Measurements from ENCODE around the gene FEV. TPM values are rescaled to one million over a fixed set of nuclear protein-coding genes. Genes with fewer than 3 reads are reported as not detected.
A peak's percentile ranks its signal among the peaks of the same experiment; 100 is the strongest.

FEV gene
- polyA plus RNA-seq, 3 donors: not detected

- Histone ChIP-seq H3K9me3 (replicated peaks in 1 of 2; ENCODE audit: control insufficient read depth in 1 of 2, insufficient read depth in 1 of 2, low read length in 2 of 2) (no peaks in the 10 kb centered on the region), H2AFZ (ENCODE audit: insufficient read depth, low read depth, low read length, poor library complexity, severe bottlenecking) (no peak overlapping the region), H3K36me3 (replicated peaks in 1 of 2; ENCODE audit: control insufficient read depth in 1 of 2, insufficient read depth in 2 of 2, low read length in 2 of 2) (no peaks in the 10 kb centered on the region), H3K9ac (ENCODE audit: insufficient read depth, low read length, poor library complexity, severe bottlenecking) (no peak overlapping the region), H3K79me2 (ENCODE audit: insufficient read depth, low read length) (no peaks in the 10 kb centered on the region), H4K20me1 (ENCODE audit: insufficient read depth, low read length) (no peaks in the 10 kb centered on the region), H3K4me3 (replicated peaks in 1 of 3; ENCODE audit: low read depth in 2 of 3, low read length in 3 of 3) (no peak overlapping the region), H3K27ac (ENCODE audit: low read depth in 1 of 2, low read length in 2 of 2) (no peak overlapping the region), H3K4me2 (replicated peaks; ENCODE audit: extremely low read depth, low read length, poor library complexity, severe bottlenecking) (no peak overlapping the region), H3K4me1 (ENCODE audit: control insufficient read depth in 1 of 2, insufficient read depth in 2 of 2, low read length in 2 of 2) (no peaks in the 10 kb centered on the region), H3K27me3 (ENCODE audit: control insufficient read depth in 2 of 2, insufficient read depth in 2 of 2, low read length in 2 of 2) (peaks cover 9 to 36% of the 10 kb centered on the region in 2 donors)
- no peaks in the 10 kb centered on the region for H3K36me3 Mint-ChIP-seq
- H3K27ac Mint-ChIP-seq: peak overlapping the region in 1 of 7 donors; percentile 63
- no peak overlapping the region for H3K4me3 Mint-ChIP-seq
- TF ChIP-seq, protein P1, sequence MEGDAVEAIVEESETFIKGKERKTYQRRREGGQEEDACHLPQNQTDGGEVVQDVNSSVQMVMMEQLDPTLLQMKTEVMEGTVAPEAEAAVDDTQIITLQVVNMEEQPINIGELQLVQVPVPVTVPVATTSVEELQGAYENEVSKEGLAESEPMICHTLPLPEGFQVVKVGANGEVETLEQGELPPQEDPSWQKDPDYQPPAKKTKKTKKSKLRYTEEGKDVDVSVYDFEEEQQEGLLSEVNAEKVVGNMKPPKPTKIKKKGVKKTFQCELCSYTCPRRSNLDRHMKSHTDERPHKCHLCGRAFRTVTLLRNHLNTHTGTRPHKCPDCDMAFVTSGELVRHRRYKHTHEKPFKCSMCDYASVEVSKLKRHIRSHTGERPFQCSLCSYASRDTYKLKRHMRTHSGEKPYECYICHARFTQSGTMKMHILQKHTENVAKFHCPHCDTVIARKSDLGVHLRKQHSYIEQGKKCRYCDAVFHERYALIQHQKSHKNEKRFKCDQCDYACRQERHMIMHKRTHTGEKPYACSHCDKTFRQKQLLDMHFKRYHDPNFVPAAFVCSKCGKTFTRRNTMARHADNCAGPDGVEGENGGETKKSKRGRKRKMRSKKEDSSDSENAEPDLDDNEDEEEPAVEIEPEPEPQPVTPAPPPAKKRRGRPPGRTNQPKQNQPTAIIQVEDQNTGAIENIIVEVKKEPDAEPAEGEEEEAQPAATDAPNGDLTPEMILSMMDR (IDR thresholded peaks at IDR 0.05): no peak
- no peaks in the 10 kb centered on the region for H3K4me1 Mint-ChIP-seq
- H3K27me3 Mint-ChIP-seq (ENCODE audit: low read depth in 3 of 3): peaks cover 40 to 70% (median 49%) of the 10 kb centered on the region in 3 donors
- peaks cover 0 to 3% (median 0%) of the 10 kb centered on the region in 7 donors for H3K9me3 Mint-ChIP-seq
- no CpG with 5 or more reads among the region's 7 CpGs for WGBS (ENCODE audit: insufficient coverage)
- DNase-seq: no peak
- intact Hi-C loops (cut with micrococcal nuclease): no loop called here
Observed at GRCh38 chr2:218952160-218952559, 32.8 kb downstream of the FEV start.

GRCh38 chr2:218946621-218947020 lies 38.4 kb downstream of the FEV start:
- no peaks in the 10 kb centered on the region for H4K20me1 ChIP-seq (ENCODE audit: insufficient read depth, low read length)
- no peak overlapping the region for H3K9ac ChIP-seq (ENCODE audit: insufficient read depth, low read length, poor library complexity, severe bottlenecking)
- H2AFZ ChIP-seq (ENCODE audit: insufficient read depth, low read depth, low read length, poor library complexity, severe bottlenecking): no peak overlapping the region
- Mint-ChIP-seq H3K36me3 (no peaks in the 10 kb centered on the region), H3K4me1 (no peaks in the 10 kb centered on the region), H3K27me3 (ENCODE audit: low read depth in 3 of 3) (peaks cover 37 to 67% (median 39%) of the 10 kb centered on the region in 3 donors), H3K9me3 (peaks cover 0 to 2% (median 0%) of the 10 kb centered on the region in 7 donors), H3K27ac (no peak overlapping the region), H3K4me3 (no peak overlapping the region)
- peaks cover 6 to 35% of the 10 kb centered on the region in 2 donors for H3K27me3 ChIP-seq (ENCODE audit: control insufficient read depth in 2 of 2, insufficient read depth in 2 of 2, low read length in 2 of 2)
- no peak overlapping the region for H3K27ac ChIP-seq (ENCODE audit: low read depth in 1 of 2, low read length in 2 of 2)
- no peaks in the 10 kb centered on the region for H3K4me1 ChIP-seq (ENCODE audit: control insufficient read depth in 1 of 2, insufficient read depth in 2 of 2, low read length in 2 of 2)
- no peaks in the 10 kb centered on the region for H3K36me3 ChIP-seq (replicated peaks in 1 of 2; ENCODE audit: control insufficient read depth in 1 of 2, insufficient read depth in 2 of 2, low read length in 2 of 2)
- no peaks in the 10 kb centered on the region for H3K79me2 ChIP-seq (ENCODE audit: insufficient read depth, low read length)
- DNase-seq: no peak
- TF ChIP-seq, protein P1 (IDR thresholded peaks at IDR 0.05): no peak
- WGBS (ENCODE audit: insufficient coverage): no CpG with 5 or more reads among the region's 1 CpG
- H3K9me3 ChIP-seq (replicated peaks in 1 of 2; ENCODE audit: control insufficient read depth in 1 of 2, insufficient read depth in 1 of 2, low read length in 2 of 2): no peaks in the 10 kb centered on the region
- intact Hi-C loops (cut with micrococcal nuclease): no loop called here
- H3K4me2 ChIP-seq (replicated peaks; ENCODE audit: extremely low read depth, low read length, poor library complexity, severe bottlenecking): no peak overlapping the region
- H3K4me3 ChIP-seq (replicated peaks in 1 of 3; ENCODE audit: low read depth in 2 of 3, low read length in 3 of 3): no peak overlapping the region
